ENCODE results near the gene PTOV1.

DNA sequence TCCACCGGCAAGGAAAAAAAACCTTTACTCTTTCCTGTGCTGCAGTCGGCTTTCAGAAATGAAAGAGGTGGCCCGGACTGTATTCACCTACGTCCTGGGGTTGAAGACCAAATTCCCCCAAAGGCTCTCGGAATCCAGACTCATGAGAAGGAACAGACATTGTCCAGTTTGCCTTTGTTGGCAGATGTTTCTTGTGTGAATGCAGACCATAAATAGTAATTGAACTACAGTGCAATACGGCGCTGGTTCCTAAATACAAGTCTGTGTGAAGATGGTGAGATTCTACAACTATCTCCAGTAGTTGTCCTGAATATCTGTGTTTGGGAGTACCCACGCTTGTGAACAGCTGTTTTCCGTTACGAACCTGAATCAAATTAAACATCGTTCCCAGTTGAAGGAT lies 11.2 kb upstream of the PTOV1 start:
- TF ChIP-seq GATA2 (IDR thresholded peaks at IDR 0.05; ENCODE audit: low read depth, low read length) (no peak), GATA3 (IDR thresholded peaks at IDR 0.05; ENCODE audit: low read depth, low read length) (no peak)

All from SH-SY5Y (cell line).